H9 (cell line): ENCODE measurements around the gene HIPK2. TPM values are rescaled to one million over a fixed set of nuclear protein-coding genes. Genes with fewer than 3 reads are reported as not detected.
A peak's percentile ranks its signal among the peaks of the same experiment; 100 is the strongest.

Experiments used
- DNase-seq: peaks from one replicate; pipeline ENCODE4 v3.0.0-alpha.2; 2017
- H2AFZ ChIP-seq: one replicate; pipeline ENCODE4 v1.6.1; 2013; ENCODE audit warnings: mild to moderate bottlenecking, low read length, control low read depth, moderate library complexity
- H2AK5ac ChIP-seq: 2 replicates; pipeline ENCODE4 v1.6.1; 2013; ENCODE audit warnings: low read length, control low read depth, mixed read lengths; ENCODE audit not compliant: insufficient read length
- H2BK120ac ChIP-seq: one replicate; pipeline ENCODE4 v1.6.1; 2013; ENCODE audit warnings: low read depth, mild to moderate bottlenecking, low read length, control low read depth, inconsistent platforms; ENCODE audit not compliant: poor library complexity, severe bottlenecking
- H2BK12ac ChIP-seq: 2 replicates; pipeline ENCODE4 v1.6.1; 2013; ENCODE audit warnings: low read length, control low read depth, mixed read lengths, low read depth; ENCODE audit not compliant: insufficient read length
- H2BK15ac ChIP-seq: 2 replicates; pipeline ENCODE4 v1.6.1; 2013; ENCODE audit warnings: low read depth, low read length, control low read depth
- H2BK20ac ChIP-seq: one replicate; pipeline ENCODE4 v1.6.1; 2013; ENCODE audit warnings: low read depth, mild to moderate bottlenecking, low read length, control low read depth, inconsistent platforms; ENCODE audit not compliant: poor library complexity, severe bottlenecking
- H2BK5ac ChIP-seq: 2 replicates; pipeline ENCODE4 v1.6.1; 2013; ENCODE audit warnings: low read length, control low read depth, mixed read lengths; ENCODE audit not compliant: insufficient read length
- H3K14ac ChIP-seq: 2 replicates; pipeline ENCODE4 v1.6.1; 2013; ENCODE audit warnings: low read length, control low read depth; ENCODE audit not compliant: insufficient read depth
- H3K18ac ChIP-seq: 2 replicates; pipeline ENCODE4 v1.6.1; 2013; ENCODE audit warnings: low read depth, mild to moderate bottlenecking, mixed read lengths, low read length, control low read depth; ENCODE audit not compliant: insufficient read length
- H3K23ac ChIP-seq: 2 replicates; pipeline ENCODE4 v1.6.1; 2013; ENCODE audit warnings: low read length, control low read depth, mixed read lengths, low read depth; ENCODE audit not compliant: insufficient read length
- H3K23me2 ChIP-seq: 2 replicates; pipeline ENCODE4 v1.6.1; 2013; ENCODE audit warnings: low read depth, mild to moderate bottlenecking, mixed read lengths, low read length, control low read depth; ENCODE audit not compliant: insufficient read length, poor library complexity, severe bottlenecking
- H3K27ac ChIP-seq: 2 replicates; pipeline ENCODE4 v1.5.1; 2013; ENCODE audit warnings: low read length, control low read depth, mixed read lengths, low read depth; ENCODE audit not compliant: insufficient read length
- H3K27me3 ChIP-seq: 2 replicates; pipeline ENCODE4 v1.6.1; 2013; ENCODE audit warnings: low read length, control low read depth, inconsistent platforms; ENCODE audit not compliant: insufficient read depth
- H3K4ac ChIP-seq: 2 replicates; pipeline ENCODE4 v1.6.1; 2013; ENCODE audit warnings: low read depth, mild to moderate bottlenecking, control low read depth, inconsistent platforms, low read length, moderate library complexity
- H3K4me1 ChIP-seq: 2 replicates; pipeline ENCODE4 v1.6.1; 2013; ENCODE audit warnings: low read length, control low read depth, inconsistent platforms; ENCODE audit not compliant: insufficient read depth
- H3K4me2 ChIP-seq: 2 replicates; pipeline ENCODE4 v1.6.1; 2013; ENCODE audit warnings: low read length, control low read depth, mixed read lengths; ENCODE audit not compliant: insufficient read length, insufficient read depth
- H3K56ac ChIP-seq: 2 replicates; pipeline ENCODE4 v1.6.1; 2013; ENCODE audit warnings: low read depth, mild to moderate bottlenecking, mixed read lengths, low read length, control low read depth; ENCODE audit not compliant: insufficient read length
- H3K79me1 ChIP-seq: 2 replicates; pipeline ENCODE4 v1.6.1; 2013; ENCODE audit warnings: low read depth, mild to moderate bottlenecking, moderate library complexity, low read length, control low read depth, inconsistent platforms; ENCODE audit not compliant: insufficient read depth, poor library complexity, severe bottlenecking
- H3K79me2 ChIP-seq: 2 replicates; pipeline ENCODE4 v1.6.1; 2013; ENCODE audit warnings: low read length, control low read depth, inconsistent platforms; ENCODE audit not compliant: insufficient read depth
- H3K9ac ChIP-seq: 2 replicates; pipeline ENCODE4 v1.6.1; 2013; ENCODE audit warnings: low read length, control low read depth, mixed read lengths; ENCODE audit not compliant: insufficient read length; ENCODE audit errors: extremely low read depth
- H3K9me3 ChIP-seq: one replicate; pipeline ENCODE4 v1.6.1; 2013; ENCODE audit warnings: low read depth, low read length, inconsistent platforms; ENCODE audit not compliant: control insufficient read depth
- H3T11ph ChIP-seq: one replicate; pipeline ENCODE4 v1.6.1; 2013; ENCODE audit warnings: mild to moderate bottlenecking, low read length, control low read depth, inconsistent platforms
- H4K20me1 ChIP-seq: one replicate; pipeline ENCODE4 v1.6.1; 2013; ENCODE audit not compliant: control insufficient read depth, insufficient read length, insufficient read depth
- H4K5ac ChIP-seq: 2 replicates; pipeline ENCODE4 v1.6.1; 2013; ENCODE audit warnings: low read depth, mild to moderate bottlenecking, mixed read lengths, low read length, control low read depth; ENCODE audit not compliant: insufficient read length
- H4K8ac ChIP-seq: replicated peaks from 2 replicates; pipeline ENCODE4 v1.6.1; 2013; ENCODE audit warnings: low read length, control low read depth, mixed read lengths, low read depth; ENCODE audit not compliant: insufficient read length
- H4K91ac ChIP-seq: 2 replicates; pipeline ENCODE4 v1.6.1; 2013; ENCODE audit warnings: low read depth, mild to moderate bottlenecking, moderate library complexity, mixed read lengths, low read length, control low read depth; ENCODE audit not compliant: insufficient read length
- H3K27ac Mint-ChIP-seq, 3 experiments: 2 replicates in 2 of 3; 3 replicates in 1 of 3; pipeline ENCODE4 v1.8.0; 2020 to 2021; ENCODE audit warnings: mixed read lengths in 3 of 3, mild to moderate bottlenecking in 1 of 3, moderate library complexity in 1 of 3
- H3K27me3 Mint-ChIP-seq: 2 replicates; pipeline ENCODE4 v1.8.0; 2021; ENCODE audit warnings: low read depth, mild to moderate bottlenecking, moderate library complexity, mixed read lengths
- H3K36me3 Mint-ChIP-seq, 3 experiments: 2 replicates in 2 of 3; 3 replicates in 1 of 3; pipeline ENCODE4 v1.8.0; 2020 to 2021; ENCODE audit warnings: low read depth in 3 of 3, mixed read lengths in 3 of 3; ENCODE audit not compliant: insufficient read depth in 1 of 3
- H3K4me1 Mint-ChIP-seq, 2 experiments: 2 replicates each; pipeline ENCODE4 v1.8.0; 2020; ENCODE audit warnings: mixed read lengths in 2 of 2
- H3K4me3 Mint-ChIP-seq, 2 experiments: 2 replicates in 1 of 2; 3 replicates in 1 of 2; pipeline ENCODE4 v1.8.0; 2020 to 2021; ENCODE audit warnings: mild to moderate bottlenecking in 2 of 2, mixed read lengths in 2 of 2, moderate library complexity in 1 of 2
- H3K9me3 Mint-ChIP-seq, 2 experiments: 2 replicates in 1 of 2; 3 replicates in 1 of 2; pipeline ENCODE4 v1.8.0; 2020; ENCODE audit warnings: mild to moderate bottlenecking in 2 of 2, mixed read lengths in 2 of 2, moderate library complexity in 1 of 2
- WGBS: extraction: QIAGEN DNeasy Blood & Tissue Kit; methylation state at CpG from one replicate; pipeline ENCODE4 v1.1.7; 2013; ENCODE audit warnings: missing lambda C conversion rate, low lambda C conversion rate, mixed read lengths; ENCODE audit not compliant: insufficient read length; ENCODE audit errors: extremely low coverage; 5-methylcytosine and 5-hydroxymethylcytosine counted together
- total RNA-seq: library from RNA; stranded (reverse); gene quantifications from 2 replicates; pipeline ENCODE4 v1.2.1, GENCODE V29; 2021
- TF ChIP-seq, protein P1 (sequence below): fragments of 200-600 bp; sonication (generic); conservative IDR thresholded peaks from 3 replicates; pipeline ENCODE4 v1.8.0; 2021; ENCODE audit warnings: antibody characterized with exemption, mild to moderate bottlenecking

HIPK2 gene
- total RNA-seq, 1 experiment from 2014 or later: 21.9 TPM

DNA sequence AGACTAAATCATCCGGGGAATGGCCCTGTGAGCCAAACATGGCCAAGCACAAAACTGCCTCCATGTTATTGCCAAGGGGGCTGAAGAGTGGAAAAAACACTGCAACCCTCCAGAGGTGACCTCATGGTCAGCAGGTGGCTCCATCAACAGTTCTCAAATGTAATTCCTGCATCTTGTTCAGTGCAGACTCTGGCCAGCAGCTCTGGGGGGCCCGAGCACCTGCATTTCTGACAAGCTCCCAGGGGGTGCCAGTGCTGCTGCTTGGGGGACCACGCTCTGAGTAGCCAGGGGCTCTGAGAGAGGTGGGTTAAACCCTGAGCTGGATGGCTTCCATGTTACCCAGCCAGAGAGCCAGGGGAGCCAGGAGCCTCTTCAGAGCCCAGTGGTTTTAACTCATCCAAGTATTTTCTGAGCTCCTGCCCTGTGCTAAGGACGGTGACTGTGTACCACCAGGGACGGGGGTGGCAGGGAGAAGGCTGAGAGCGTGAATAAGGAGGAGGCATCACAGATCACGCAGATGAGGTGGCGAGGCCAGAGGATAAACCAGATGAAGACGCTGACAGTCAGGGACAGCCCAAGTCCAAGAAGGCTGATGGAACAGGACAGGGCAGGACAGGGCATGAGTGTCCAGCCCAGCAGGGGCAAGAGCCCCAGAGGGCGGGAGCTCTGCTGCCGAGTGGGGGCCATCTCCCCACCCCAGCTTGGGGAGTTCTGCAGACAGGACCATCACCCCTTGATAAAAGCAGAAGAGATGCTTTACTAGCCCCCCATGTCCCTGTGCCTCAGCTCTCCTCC lies 201.4 kb downstream of the HIPK2 start:
- Histone ChIP-seq H3K4ac (no peak overlapping the region), H3K23me2 (no peaks in the 10 kb centered on the region), H2BK20ac (no peak overlapping the region), H2BK5ac (no peak overlapping the region), H4K5ac (no peak overlapping the region), H3K4me2 (no peak overlapping the region), H3K23ac (no peak overlapping the region), H2AK5ac (no peak overlapping the region), H4K91ac (no peak overlapping the region), H3K4me1 (no peaks in the 10 kb centered on the region), H3K14ac (no peak overlapping the region; the same call in 1 of the 2 replicates), H3K18ac (no peak overlapping the region), H4K8ac (no peak overlapping the region), H3K9me3 (no peaks in the 10 kb centered on the region), H3K27ac (no peak overlapping the region), H2BK15ac (no peak overlapping the region), H2BK120ac (no peak overlapping the region), H3K27me3 (no peaks in the 10 kb centered on the region), H2AFZ (no peak overlapping the region), H3K79me1 (no peaks in the 10 kb centered on the region), H3K56ac (no peak overlapping the region), H4K20me1 (no peaks in the 10 kb centered on the region), H2BK12ac (no peak overlapping the region), H3K9ac (no peak overlapping the region), H3K79me2 (no peaks in the 10 kb centered on the region), H3T11ph (no peak overlapping the region)
- DNase-seq: peak; percentile 18
- no CpG with 5 or more reads among the region's 11 CpGs for WGBS
- H3K4me3 Mint-ChIP-seq: no peak overlapping the region
- H3K27ac Mint-ChIP-seq: no peak overlapping the region; a peak in 1 of 7 replicates
- TF ChIP-seq, protein P1, sequence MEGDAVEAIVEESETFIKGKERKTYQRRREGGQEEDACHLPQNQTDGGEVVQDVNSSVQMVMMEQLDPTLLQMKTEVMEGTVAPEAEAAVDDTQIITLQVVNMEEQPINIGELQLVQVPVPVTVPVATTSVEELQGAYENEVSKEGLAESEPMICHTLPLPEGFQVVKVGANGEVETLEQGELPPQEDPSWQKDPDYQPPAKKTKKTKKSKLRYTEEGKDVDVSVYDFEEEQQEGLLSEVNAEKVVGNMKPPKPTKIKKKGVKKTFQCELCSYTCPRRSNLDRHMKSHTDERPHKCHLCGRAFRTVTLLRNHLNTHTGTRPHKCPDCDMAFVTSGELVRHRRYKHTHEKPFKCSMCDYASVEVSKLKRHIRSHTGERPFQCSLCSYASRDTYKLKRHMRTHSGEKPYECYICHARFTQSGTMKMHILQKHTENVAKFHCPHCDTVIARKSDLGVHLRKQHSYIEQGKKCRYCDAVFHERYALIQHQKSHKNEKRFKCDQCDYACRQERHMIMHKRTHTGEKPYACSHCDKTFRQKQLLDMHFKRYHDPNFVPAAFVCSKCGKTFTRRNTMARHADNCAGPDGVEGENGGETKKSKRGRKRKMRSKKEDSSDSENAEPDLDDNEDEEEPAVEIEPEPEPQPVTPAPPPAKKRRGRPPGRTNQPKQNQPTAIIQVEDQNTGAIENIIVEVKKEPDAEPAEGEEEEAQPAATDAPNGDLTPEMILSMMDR: no peak
- peaks cover 0 to 8% (median 0%) of the 10 kb centered on the region in 3 experiments; a peak in 2 of 7 replicates for H3K36me3 Mint-ChIP-seq
- no peaks in the 10 kb centered on the region for H3K27me3 Mint-ChIP-seq
- no peaks in the 10 kb centered on the region for H3K9me3 Mint-ChIP-seq
- peaks cover 0 to 5% of the 10 kb centered on the region in 2 experiments; a peak in 1 of 4 replicates for H3K4me1 Mint-ChIP-seq
